T follicular helper cell (primary cell): ENCODE results near the gene PSORS1C2.

Source experiments
- DNase-seq: peaks from one replicate; pipeline ENCODE4 v3.0.0-alpha.2; 2020; ENCODE audit warnings: low read depth

PSORS1C2 gene

GRCh38 chr6:31140643-31141042 is 1.8 kb upstream of the PSORS1C2 start:
- DNase-seq = no peak

- DNase-seq = no peak
Observed at GRCh38 chr6:31139599-31139998, 733 bp upstream of the PSORS1C2 start.

- DNase-seq = no peak
Observed at GRCh38 chr6:31135710-31136109, 3.2 kb downstream of the PSORS1C2 start.

GRCh38 chr6:31132806-31133205 is 6.1 kb downstream of the PSORS1C2 start:
- no peak for DNase-seq

GRCh38 chr6:31131595-31131994 is 7.3 kb downstream of the PSORS1C2 start:
- DNase-seq = no peak

GRCh38 chr6:31130751-31131150 is 8.1 kb downstream of the PSORS1C2 start:
- DNase-seq = no peak

GRCh38 chr6:31129130-31129529 is 9.7 kb downstream of the PSORS1C2 start:
- DNase-seq = no peak

GRCh38 chr6:31128093-31128676 is 10.7 kb downstream of the PSORS1C2 start:
- peak; percentile 62 for DNase-seq

- DNase-seq = no peak
Observed at GRCh38 chr6:31126396-31127175, 12.3 kb downstream of the PSORS1C2 start.

- DNase-seq = no peak
Observed at GRCh38 chr6:31125586-31126363, 13.1 kb downstream of the PSORS1C2 start.

- DNase-seq = no peak
Observed at GRCh38 chr6:31125162-31125561, 13.7 kb downstream of the PSORS1C2 start.

- no peak for DNase-seq
Observed at GRCh38 chr6:31122791-31123706, 15.8 kb downstream of the PSORS1C2 start.

- DNase-seq = no peak
Observed at GRCh38 chr6:31121131-31121790, 17.6 kb downstream of the PSORS1C2 start.

- DNase-seq = no peak
Observed at GRCh38 chr6:31120151-31120915, 18.5 kb downstream of the PSORS1C2 start, which contains the start of gene CDSN. Gene CDSN (minus strand): TSS chr6:31120446. CDS start chr6:31120419, 27 bp downstream.

GRCh38 chr6:31118178-31118577 is 20.7 kb downstream of the PSORS1C2 start:
- DNase-seq = no peak

GRCh38 chr6:31116661-31117385 is 22.0 kb downstream of the PSORS1C2 start:
- no peak for DNase-seq

- DNase-seq = no peak
Observed at GRCh38 chr6:31115941-31116560, 22.8 kb downstream of the PSORS1C2 start.

- no peak for DNase-seq
Observed at GRCh38 chr6:31114970-31115849, 23.7 kb downstream of the PSORS1C2 start.
